WTC11 (cell line): ENCODE measurements around the gene CLEC10A. TPM values are rescaled to one million over a fixed set of nuclear protein-coding genes. Genes with fewer than 3 reads are reported as not detected.

Experiments used
- ATAC-seq: fragments of 200-7000 bp; cut with Tn5 transposase; 2 replicates; pipeline ENCODE4 v1.10.0; 2021; ENCODE audit warnings: mild to moderate bottlenecking, moderate library complexity
- CTCF ChIA-PET: fragments of 300-600 bp; sonication (Branson Sonifier 250); formaldehyde crosslinking; loops from one replicate; lab custom pipeline; 2021; ENCODE audit warnings: antibody characterized with exemption; lab: Charles Lee
- POLR2A ChIA-PET: fragments of 350-600 bp; sonication (Branson Sonifier 250); formaldehyde crosslinking; loops from one replicate; lab custom pipeline; 2021; ENCODE audit warnings: antibody characterized with exemption; lab: Charles Lee
- DNase-seq: peaks from one replicate; pipeline ENCODE4 v3.0.0; 2021; ENCODE audit warnings: low spot score
- H3K27ac Mint-ChIP-seq: 2 replicates; pipeline ENCODE4 v1.8.0; 2021; ENCODE audit warnings: mixed read lengths
- H3K27me3 Mint-ChIP-seq: 2 replicates; pipeline ENCODE4 v1.8.0; 2021; ENCODE audit warnings: low read depth, mild to moderate bottlenecking, moderate library complexity, mixed read lengths
- H3K36me3 Mint-ChIP-seq: 2 replicates; pipeline ENCODE4 v1.8.0; 2021; ENCODE audit warnings: mixed read lengths
- H3K4me1 Mint-ChIP-seq: 2 replicates; pipeline ENCODE4 v1.8.0; 2022; ENCODE audit warnings: mixed read lengths
- H3K4me3 Mint-ChIP-seq: 2 replicates; pipeline ENCODE4 v1.8.0; 2021; ENCODE audit warnings: mild to moderate bottlenecking, moderate library complexity, mixed read lengths
- H3K9me3 Mint-ChIP-seq: 2 replicates; pipeline ENCODE4 v1.8.0; 2021; ENCODE audit warnings: mixed read lengths
- ATF6 ChIP-seq: sonication (generic); formaldehyde crosslinking; IDR thresholded peaks from 2 replicates; pipeline ENCODE4 v1.8.1; 2023; ENCODE audit warnings: mild to moderate bottlenecking, missing genetic modification reagents
- CBFB ChIP-seq: sonication (generic); formaldehyde crosslinking; IDR thresholded peaks from 2 replicates; pipeline ENCODE4 v1.8.1; 2022; ENCODE audit warnings: mild to moderate bottlenecking, low read depth, missing genetic modification reagents
- CTCF ChIP-seq: fragments of 200-600 bp; IDR thresholded peaks from 2 replicates; pipeline ENCODE4 v1.8.0; 2022; ENCODE audit warnings: antibody characterized with exemption
- E2F5 ChIP-seq: sonication (generic); formaldehyde crosslinking; IDR thresholded peaks from 2 replicates; pipeline ENCODE4 v1.8.1; 2022; ENCODE audit warnings: mild to moderate bottlenecking, moderate library complexity, missing genetic modification reagents
- EMX1 ChIP-seq: fragments of 250-450 bp; sonication (Bioruptor Pico); IDR thresholded peaks from 2 replicates; pipeline ENCODE4 v1.8.0; 2021; ENCODE audit warnings: mild to moderate bottlenecking
- ERG ChIP-seq: fragments of 250-450 bp; sonication (Bioruptor Pico); IDR thresholded peaks from 2 replicates; pipeline ENCODE4 v1.8.0; 2021; ENCODE audit warnings: mild to moderate bottlenecking
- IRF1 ChIP-seq: sonication (generic); formaldehyde crosslinking; IDR thresholded peaks from 2 replicates; pipeline ENCODE4 v1.8.0; 2023; ENCODE audit warnings: missing genetic modification reagents
- MLX ChIP-seq: sonication (generic); formaldehyde crosslinking; IDR thresholded peaks from 2 replicates; pipeline ENCODE4 v1.8.1; 2023; ENCODE audit warnings: mild to moderate bottlenecking, missing genetic modification reagents, moderate library complexity
- NFE2L1 ChIP-seq: sonication (generic); formaldehyde crosslinking; IDR thresholded peaks from 2 replicates; pipeline ENCODE4 v1.8.1; 2023; ENCODE audit warnings: missing genetic modification reagents
- PRRX2 ChIP-seq: fragments of 250-450 bp; sonication (Bioruptor Pico); IDR thresholded peaks from 2 replicates; pipeline ENCODE4 v1.8.0; 2021; ENCODE audit warnings: mild to moderate bottlenecking
- RELA ChIP-seq: sonication (generic); formaldehyde crosslinking; IDR thresholded peaks from 2 replicates; pipeline ENCODE4 v1.8.1; 2022; ENCODE audit warnings: missing genetic modification reagents, mild to moderate bottlenecking, borderline replicate concordance
- SP1 ChIP-seq: sonication (generic); formaldehyde crosslinking; conservative IDR thresholded peaks from 2 replicates; pipeline ENCODE4 v1.8.1; 2022; ENCODE audit warnings: missing genetic modification reagents
- USF1 ChIP-seq: sonication (generic); formaldehyde crosslinking; IDR thresholded peaks from 2 replicates; pipeline ENCODE4 v1.8.0; 2022; ENCODE audit warnings: mild to moderate bottlenecking, missing genetic modification reagents
- ZNF671 ChIP-seq: fragments of 250-450 bp; sonication (Bioruptor Pico); IDR thresholded peaks from 2 replicates; pipeline ENCODE4 v1.8.0; 2021; ENCODE audit warnings: mild to moderate bottlenecking
- total RNA-seq: library from RNA; stranded (reverse); gene quantifications from 3 replicates; pipeline ENCODE4 v1.2.3, GENCODE V29; 2021

CLEC10A gene
- total RNA-seq, 1 experiment from 2014 or later, result not detected

- no peaks in the 10 kb centered on the region for H3K36me3 Mint-ChIP-seq
- TF ChIP-seq ATF6 (CRISPR knock-in tag) (no peak), SP1 (CRISPR knock-in tag) (no peak), USF1 (CRISPR knock-in tag) (no peak), PRRX2 (CRISPR knock-in tag) (no peak), CBFB (CRISPR knock-in tag) (no peak)
- peaks cover 13% of the 10 kb centered on the region for H3K9me3 Mint-ChIP-seq
- no peak for ATAC-seq
- H3K4me1 Mint-ChIP-seq, result no peaks in the 10 kb centered on the region
- ChIA-PET POLR2A (no interaction called here), CTCF (no interaction called here)
- H3K27ac Mint-ChIP-seq, result no peak overlapping the region
- no peak overlapping the region for H3K4me3 Mint-ChIP-seq
- peaks cover 8% of the 10 kb centered on the region for H3K27me3 Mint-ChIP-seq
- no peak for DNase-seq
Measured at GRCh38 chr17:7077911-7078546, 2.0 kb downstream of the CLEC10A start.

GRCh38 chr17:7074931-7075330 lies 5.1 kb downstream of the CLEC10A start:
- H3K4me1 Mint-ChIP-seq, result no peaks in the 10 kb centered on the region
- TF ChIP-seq E2F5 (CRISPR knock-in tag), result no peak
- TF ChIP-seq RELA, result no peak
- no peak overlapping the region for H3K27ac Mint-ChIP-seq
- 0 out of 2 replicates have a peak, but pooled peaks cover 6% of the 10 kb centered on the region for H3K9me3 Mint-ChIP-seq
- ChIA-PET POLR2A (no interaction called here), CTCF (interaction anchor here (0.9 kb wide), 1 partner anchor 90 kb away, joined by 3 read pairs; no protein-coding TSS in a partner anchor)
- H3K36me3 Mint-ChIP-seq, result no peaks in the 10 kb centered on the region
- H3K27me3 Mint-ChIP-seq, result peaks cover 18% of the 10 kb centered on the region
- no peak overlapping the region for H3K4me3 Mint-ChIP-seq
- DNase-seq, result no peak
- no peak for ATAC-seq

- TF ChIP-seq PRRX2 (CRISPR knock-in tag) (no peak), MLX (CRISPR knock-in tag) (no peak), NFE2L1 (no peak), ZNF671 (CRISPR knock-in tag) (no peak)
- no peak for ATAC-seq
- no peaks in the 10 kb centered on the region for H3K4me1 Mint-ChIP-seq
- DNase-seq, result no peak
- H3K4me3 Mint-ChIP-seq, result no peak overlapping the region
- H3K27ac Mint-ChIP-seq, result no peak overlapping the region
- H3K36me3 Mint-ChIP-seq, result peaks cover 18% of the 10 kb centered on the region
- POLR2A ChIA-PET, result no interaction called here
- peaks cover 26% of the 10 kb centered on the region for H3K9me3 Mint-ChIP-seq
- CTCF ChIA-PET, result interaction anchor here (0.6 to 2.8 kb wide), 4 partner anchors 16 to 63 kb away, joined by 3 to 8 read pairs (median 4); no protein-coding TSS in a partner anchor
- peaks cover 31% of the 10 kb centered on the region for H3K27me3 Mint-ChIP-seq
Measured at GRCh38 chr17:7072406-7072805, 7.6 kb downstream of the CLEC10A start.

GRCh38 chr17:7070712-7071111 lies 9.3 kb downstream of the CLEC10A start:
- no peaks in the 10 kb centered on the region for H3K4me1 Mint-ChIP-seq
- ATAC-seq (no peak), DNase-seq (no peak)
- peaks cover 41% of the 10 kb centered on the region for H3K9me3 Mint-ChIP-seq
- ChIA-PET CTCF (interaction anchor here (0.7 kb wide), 1 partner anchor 18 kb away, joined by 3 read pairs; no protein-coding TSS in a partner anchor), POLR2A (no interaction called here)
- H3K36me3 Mint-ChIP-seq, result peaks cover 21% of the 10 kb centered on the region
- peaks cover 33% of the 10 kb centered on the region for H3K27me3 Mint-ChIP-seq
- TF ChIP-seq IRF1 (CRISPR knock-in tag), result no peak
- TF ChIP-seq ERG (CRISPR knock-in tag), result no peak
- TF ChIP-seq EMX1 (CRISPR knock-in tag), result no peak
- TF ChIP-seq CTCF, result no peak
- no peak overlapping the region for H3K4me3 Mint-ChIP-seq
- H3K27ac Mint-ChIP-seq, result no peak overlapping the region
